HG03575 (cell line): ENCODE results near the gene FAM107B.
"Not testable (repeated sequence)": the region's sequence is repeated elsewhere in the genome, so short reads cannot be mapped to it uniquely, and the experiment has no call there.

Source experiments
- ATAC-seq: cut with Tn5 transposase; IDR thresholded peaks from one replicate; pipeline ENCODE4 v1.9.1; 2021; ENCODE audit not compliant: unreplicated experiment, insufficient number of reproducible peaks, low FRiP score; ENCODE audit errors: extremely low read depth

The FAM107B gene

GRCh38 chr10:14774797-14775196, at the start of gene FAM107B:
TSS of gene FAM107B (minus strand) at chr10:14774897. CDS start at chr10:14774663, 234 bp downstream.
- ATAC-seq: no peak

- ATAC-seq: no peak
Observed at GRCh38 chr10:14823966-14824365, 49.3 kb upstream of the FAM107B start.

- ATAC-seq: no peak
Observed at GRCh38 chr10:14822879-14823755, 48.4 kb upstream of the FAM107B start.

GRCh38 chr10:14821635-14822375, 47.1 kb upstream of the FAM107B start:
- no peak for ATAC-seq

- ATAC-seq: no peak
Observed at GRCh38 chr10:14820775-14821154, 46.1 kb upstream of the FAM107B start.

- no peak for ATAC-seq
Observed at GRCh38 chr10:14820010-14820774, 45.5 kb upstream of the FAM107B start.

- ATAC-seq: not testable (repeated sequence)
Observed at GRCh38 chr10:14816717-14817116, 42.0 kb upstream of the FAM107B start.

GRCh38 chr10:14815681-14816080, 41.0 kb upstream of the FAM107B start:
- ATAC-seq: no peak

GRCh38 chr10:14812271-14812670, 37.6 kb upstream of the FAM107B start:
- no peak for ATAC-seq

GRCh38 chr10:14810969-14811953, 36.6 kb upstream of the FAM107B start:
- no peak for ATAC-seq

- ATAC-seq: no peak
Observed at GRCh38 chr10:14806318-14806717, 31.6 kb upstream of the FAM107B start.

GRCh38 chr10:14803827-14804226, 29.1 kb upstream of the FAM107B start:
- no peak for ATAC-seq

- ATAC-seq: no peak
Observed at GRCh38 chr10:14801723-14802122, 27.0 kb upstream of the FAM107B start.

GRCh38 chr10:14800397-14800796, 25.7 kb upstream of the FAM107B start:
- no peak for ATAC-seq

GRCh38 chr10:14798636-14799035, 23.9 kb upstream of the FAM107B start:
- no peak for ATAC-seq

GRCh38 chr10:14787938-14788337, 13.2 kb upstream of the FAM107B start:
- no peak for ATAC-seq

- ATAC-seq: no peak
Observed at GRCh38 chr10:14784459-14785055, 9.9 kb upstream of the FAM107B start.
